ENCODE measurements around the gene TANGO6. TPM values are rescaled to one million over a fixed set of nuclear protein-coding genes. Genes with fewer than 3 reads are reported as not detected.

Gene TANGO6
- total RNA-seq, 2 donors from 2014 or later, result 9.6 to 22.7 TPM

- intact Hi-C loops (cut with DNase I), result no loop called here
- no peaks in the 10 kb centered on the region for H3K9me3 ChIP-seq
- TF ChIP-seq CTCF (IDR thresholded peaks at IDR 0.05) (no peak), POLR2A (IDR thresholded peaks at IDR 0.05) (no peak)
- H3K27ac ChIP-seq, result peak overlapping the region in 1 of 4 donors; percentile 8
- H3K27me3 ChIP-seq, result no peaks in the 10 kb centered on the region
- peak; percentile 49 to 75 (median 55) for DNase-seq
- peak; percentile 47 for ATAC-seq
- H3K4me1 ChIP-seq, result peaks cover 10% of the 10 kb centered on the region
- 51 to 68% methylated on average over 10 to 11 of the region's 11 CpGs for WGBS, 2 donors
- H3K4me3 ChIP-seq, result no peak overlapping the region
- H3K36me3 ChIP-seq (replicated peaks in 1 of 2; ENCODE audit: insufficient read depth in 1 of 2, low read depth in 2 of 2), result no peaks in the 10 kb centered on the region
These were observed 50.7 kb downstream of the TANGO6 start for GRCh38 chr16:68893710-68894705.

- H3K4me3 ChIP-seq, result no peak overlapping the region
- intact Hi-C loops (cut with DNase I), result no loop called here
- H3K27me3 ChIP-seq, result no peaks in the 10 kb centered on the region
- H3K4me1 ChIP-seq, result peaks cover 10% of the 10 kb centered on the region
- no peaks in the 10 kb centered on the region for H3K9me3 ChIP-seq
- TF ChIP-seq POLR2A (IDR thresholded peaks at IDR 0.05) (no peak), CTCF (IDR thresholded peaks at IDR 0.05) (no peak)
- WGBS, 2 donors, result 81 to 83% methylated on average over 5 of the region's 5 CpGs
- no peak overlapping the region for H3K27ac ChIP-seq
- DNase-seq (no peak), ATAC-seq (no peak)
- H3K36me3 ChIP-seq (replicated peaks in 1 of 2; ENCODE audit: insufficient read depth in 1 of 2, low read depth in 2 of 2), result no peaks in the 10 kb centered on the region
These were observed 51.4 kb downstream of the TANGO6 start for GRCh38 chr16:68894714-68895113.

- H3K9me3 ChIP-seq, result no peaks in the 10 kb centered on the region
- no peak overlapping the region for H3K27ac ChIP-seq
- H3K27me3 ChIP-seq, result no peaks in the 10 kb centered on the region
- ATAC-seq (no peak), DNase-seq (no peak)
- H3K4me3 ChIP-seq, result no peak overlapping the region
- peaks cover 10% of the 10 kb centered on the region for H3K4me1 ChIP-seq
- no peak for TF ChIP-seq POLR2A (IDR thresholded peaks at IDR 0.05)
- TF ChIP-seq CTCF (IDR thresholded peaks at IDR 0.05), result no peak
- WGBS, 2 donors, result 89 to 90% methylated on average over 4 of the region's 4 CpGs
- intact Hi-C loops (cut with DNase I), result no loop called here
- H3K36me3 ChIP-seq (replicated peaks in 1 of 2; ENCODE audit: insufficient read depth in 1 of 2, low read depth in 2 of 2), result no peaks in the 10 kb centered on the region
These were observed 54.7 kb downstream of the TANGO6 start for GRCh38 chr16:68898026-68898425.

- Histone ChIP-seq H3K27me3 (no peaks in the 10 kb centered on the region), H3K9me3 (no peaks in the 10 kb centered on the region), H3K4me1 (no peaks in the 10 kb centered on the region), H3K36me3 (replicated peaks in 1 of 2; ENCODE audit: insufficient read depth in 1 of 2, low read depth in 2 of 2) (no peaks in the 10 kb centered on the region), H3K27ac (no peak overlapping the region), H3K4me3 (no peak overlapping the region)
- no peak for DNase-seq
- ATAC-seq, result no peak
- 84 to 87% methylated on average over 4 of the region's 4 CpGs for whole genome bisulfite sequencing, 2 donors
- intact Hi-C loops (cut with DNase I), result loop anchor here (5.0 kb wide), 1 partner anchor 222 kb away; no protein-coding TSS in a partner anchor
- no peak for TF ChIP-seq POLR2A (IDR thresholded peaks at IDR 0.05)
- TF ChIP-seq CTCF (IDR thresholded peaks at IDR 0.05), result no peak
These were observed 56.7 kb downstream of the TANGO6 start for GRCh38 chr16:68900009-68900408.

Data from body of pancreas (tissue), 4 donors.